GM12872 (cell line): ENCODE results near the gene UGT2B17.

Experiments
- TF ChIP-seq, protein P1 (sequence below): IDR thresholded peaks from 3 replicates; pipeline ENCODE4 v1.5.1; 2011; ENCODE audit warnings: low read depth, mild to moderate bottlenecking, low read length, moderate library complexity; ENCODE audit not compliant: insufficient read depth

UGT2B17 gene

GRCh38 chr4:68576272-68577125, at the start of gene UGT2B17:
Gene UGT2B17, minus strand, starts transcription at chr4:68576322. Its CDS starts 7,838 bp downstream, at chr4:68568484.
- TF ChIP-seq, protein P1, sequence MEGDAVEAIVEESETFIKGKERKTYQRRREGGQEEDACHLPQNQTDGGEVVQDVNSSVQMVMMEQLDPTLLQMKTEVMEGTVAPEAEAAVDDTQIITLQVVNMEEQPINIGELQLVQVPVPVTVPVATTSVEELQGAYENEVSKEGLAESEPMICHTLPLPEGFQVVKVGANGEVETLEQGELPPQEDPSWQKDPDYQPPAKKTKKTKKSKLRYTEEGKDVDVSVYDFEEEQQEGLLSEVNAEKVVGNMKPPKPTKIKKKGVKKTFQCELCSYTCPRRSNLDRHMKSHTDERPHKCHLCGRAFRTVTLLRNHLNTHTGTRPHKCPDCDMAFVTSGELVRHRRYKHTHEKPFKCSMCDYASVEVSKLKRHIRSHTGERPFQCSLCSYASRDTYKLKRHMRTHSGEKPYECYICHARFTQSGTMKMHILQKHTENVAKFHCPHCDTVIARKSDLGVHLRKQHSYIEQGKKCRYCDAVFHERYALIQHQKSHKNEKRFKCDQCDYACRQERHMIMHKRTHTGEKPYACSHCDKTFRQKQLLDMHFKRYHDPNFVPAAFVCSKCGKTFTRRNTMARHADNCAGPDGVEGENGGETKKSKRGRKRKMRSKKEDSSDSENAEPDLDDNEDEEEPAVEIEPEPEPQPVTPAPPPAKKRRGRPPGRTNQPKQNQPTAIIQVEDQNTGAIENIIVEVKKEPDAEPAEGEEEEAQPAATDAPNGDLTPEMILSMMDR, result no peak

DNA sequence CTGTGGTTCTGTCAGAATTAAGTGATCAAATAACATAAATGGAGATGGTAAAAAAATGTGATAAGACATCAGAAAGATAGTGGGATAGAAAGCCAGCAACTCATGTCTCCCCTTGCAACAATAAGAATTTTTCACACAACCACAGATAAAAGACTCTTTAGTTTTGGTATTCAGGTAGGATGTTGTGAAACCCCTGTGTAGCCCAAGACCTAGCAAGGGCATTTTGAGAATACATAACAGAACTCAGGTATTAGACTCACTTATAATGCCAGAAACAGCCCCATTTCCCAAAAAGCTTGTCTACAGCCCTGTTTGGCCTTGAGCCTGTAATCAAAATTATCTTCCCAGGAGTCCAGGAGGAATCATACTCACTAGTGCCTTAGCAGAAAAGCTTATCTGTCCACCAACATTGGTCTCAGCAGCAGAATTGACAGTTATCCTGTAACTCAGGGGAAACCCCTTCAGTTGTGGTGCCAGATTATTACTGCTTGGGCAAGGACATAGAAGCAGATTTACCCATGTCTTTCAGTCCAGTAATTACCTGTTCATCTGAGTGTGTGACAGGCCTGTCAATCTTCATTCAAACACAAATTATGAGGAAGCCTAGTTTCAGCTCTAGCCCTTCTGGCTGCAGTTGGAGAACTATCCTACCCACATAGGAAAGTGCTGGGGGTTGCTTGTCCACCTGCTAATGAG, 41.0 kb upstream of the UGT2B17 start:
- TF ChIP-seq, protein P1, result no peak

GRCh38 chr4:68615699-68616422, 39.7 kb upstream of the UGT2B17 start:
- TF ChIP-seq, protein P1, result no peak

DNA sequence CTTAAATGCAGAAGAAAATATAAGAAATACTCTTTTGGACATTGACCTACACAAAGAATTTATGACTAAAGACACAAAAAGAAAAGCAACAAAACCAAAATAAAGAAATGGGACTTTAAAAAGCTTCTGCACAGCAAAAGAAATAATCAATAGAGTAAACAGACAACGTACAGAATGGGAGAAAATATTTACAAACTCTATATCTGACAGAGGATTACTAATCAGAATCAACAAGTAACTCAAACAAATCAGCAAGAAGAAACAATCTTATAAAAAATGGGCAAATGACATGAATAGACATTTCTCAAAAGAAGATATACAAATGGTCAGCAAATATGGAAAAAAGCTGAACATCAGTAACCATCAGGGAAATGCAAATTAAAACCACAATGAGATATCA, 37.6 kb upstream of the UGT2B17 start:
- TF ChIP-seq, protein P1, result no peak

GRCh38 chr4:68606240-68606639, 30.1 kb upstream of the UGT2B17 start:
- TF ChIP-seq, protein P1, result no peak

DNA sequence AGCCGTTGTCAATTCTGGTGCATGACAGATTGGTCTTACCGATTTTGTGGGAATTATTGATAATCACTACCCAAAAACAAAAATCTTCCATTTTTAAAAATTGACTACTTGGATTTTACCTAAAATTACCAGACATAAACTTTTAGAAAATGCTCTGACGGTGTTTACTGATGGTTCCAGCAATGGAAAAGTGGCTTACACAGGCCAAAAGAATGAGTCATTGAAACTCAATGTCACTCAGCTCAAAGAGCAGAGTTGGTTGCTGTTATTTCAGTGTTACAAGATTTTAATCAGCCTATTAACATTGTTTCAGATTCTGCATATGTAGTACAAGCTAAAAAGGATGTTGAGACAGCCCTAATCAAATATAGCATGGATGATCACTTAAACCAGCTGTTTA, 23.0 kb upstream of the UGT2B17 start:
- TF ChIP-seq, protein P1, result no peak

DNA sequence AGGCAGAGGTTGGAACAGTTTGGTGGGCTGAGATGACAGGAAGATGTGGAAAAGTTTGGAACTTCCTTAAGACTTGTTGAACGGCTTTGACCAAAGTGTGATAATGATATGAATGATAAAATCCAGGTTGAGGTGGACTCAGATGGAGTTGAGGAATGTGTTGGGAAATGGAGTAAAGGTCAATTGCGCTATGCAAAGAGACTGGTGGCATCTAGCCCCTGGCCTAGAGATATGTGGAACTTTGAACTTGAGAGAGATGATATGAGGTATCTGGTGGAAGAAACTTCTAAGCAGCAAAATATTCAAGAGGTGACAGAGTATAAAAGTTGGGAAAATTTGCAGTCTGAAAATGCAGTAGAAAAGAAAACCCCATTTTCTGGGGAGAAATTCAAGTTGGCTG, 21.4 kb upstream of the UGT2B17 start:
- TF ChIP-seq, protein P1, result no peak
